Measurements from ENCODE around the gene GLIS2.

GLIS2 gene

DNA sequence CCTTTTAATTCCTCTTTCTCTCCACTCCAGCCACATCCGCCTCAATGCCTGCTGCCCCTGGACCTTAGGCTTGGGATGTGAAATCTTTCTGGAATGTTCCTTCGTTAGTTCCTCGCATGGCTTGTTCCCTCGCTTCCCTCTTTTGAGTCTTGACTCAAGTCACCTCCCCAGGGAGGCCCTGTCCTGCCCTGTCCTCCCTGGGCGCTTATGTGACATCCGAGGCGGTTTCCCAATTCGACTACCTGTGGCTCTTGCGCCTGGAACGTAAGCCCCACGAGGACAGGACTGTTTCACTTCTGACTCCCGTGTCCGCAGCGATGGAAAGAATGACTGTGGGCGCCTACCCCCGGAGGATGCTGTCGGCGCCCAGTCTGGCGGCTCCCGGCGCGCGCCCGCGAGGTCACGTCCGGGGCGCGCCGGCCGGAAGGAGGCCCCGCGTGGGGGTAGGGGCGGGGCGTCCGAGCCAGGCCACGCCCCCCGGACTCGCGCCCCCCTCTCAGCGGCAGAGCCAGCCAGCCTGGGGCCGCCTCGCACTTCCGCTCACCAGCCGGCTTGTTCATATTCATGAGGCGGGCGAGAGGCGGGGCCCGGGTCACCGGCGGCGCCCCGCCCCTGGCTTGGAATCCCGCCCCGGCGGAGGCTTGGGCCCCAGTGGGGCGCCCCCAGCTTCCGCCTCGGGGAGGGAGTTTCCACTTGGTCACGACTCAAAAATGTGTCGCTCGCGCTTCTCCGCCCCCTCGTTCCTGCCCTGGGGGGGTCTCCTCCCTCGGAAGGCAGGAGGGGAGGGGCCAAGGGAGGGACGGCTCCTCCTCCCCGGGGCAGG, 8.4 kb upstream of the GLIS2 start:
- H3K27ac ChIP-seq = peak overlapping the region; percentile 69
- TF ChIP-seq ZFX (IDR thresholded peaks at IDR 0.05) = no peak
- TF ChIP-seq, protein P1, sequence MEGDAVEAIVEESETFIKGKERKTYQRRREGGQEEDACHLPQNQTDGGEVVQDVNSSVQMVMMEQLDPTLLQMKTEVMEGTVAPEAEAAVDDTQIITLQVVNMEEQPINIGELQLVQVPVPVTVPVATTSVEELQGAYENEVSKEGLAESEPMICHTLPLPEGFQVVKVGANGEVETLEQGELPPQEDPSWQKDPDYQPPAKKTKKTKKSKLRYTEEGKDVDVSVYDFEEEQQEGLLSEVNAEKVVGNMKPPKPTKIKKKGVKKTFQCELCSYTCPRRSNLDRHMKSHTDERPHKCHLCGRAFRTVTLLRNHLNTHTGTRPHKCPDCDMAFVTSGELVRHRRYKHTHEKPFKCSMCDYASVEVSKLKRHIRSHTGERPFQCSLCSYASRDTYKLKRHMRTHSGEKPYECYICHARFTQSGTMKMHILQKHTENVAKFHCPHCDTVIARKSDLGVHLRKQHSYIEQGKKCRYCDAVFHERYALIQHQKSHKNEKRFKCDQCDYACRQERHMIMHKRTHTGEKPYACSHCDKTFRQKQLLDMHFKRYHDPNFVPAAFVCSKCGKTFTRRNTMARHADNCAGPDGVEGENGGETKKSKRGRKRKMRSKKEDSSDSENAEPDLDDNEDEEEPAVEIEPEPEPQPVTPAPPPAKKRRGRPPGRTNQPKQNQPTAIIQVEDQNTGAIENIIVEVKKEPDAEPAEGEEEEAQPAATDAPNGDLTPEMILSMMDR (conservative IDR thresholded peaks at IDR 0.05) = no peak

DNA sequence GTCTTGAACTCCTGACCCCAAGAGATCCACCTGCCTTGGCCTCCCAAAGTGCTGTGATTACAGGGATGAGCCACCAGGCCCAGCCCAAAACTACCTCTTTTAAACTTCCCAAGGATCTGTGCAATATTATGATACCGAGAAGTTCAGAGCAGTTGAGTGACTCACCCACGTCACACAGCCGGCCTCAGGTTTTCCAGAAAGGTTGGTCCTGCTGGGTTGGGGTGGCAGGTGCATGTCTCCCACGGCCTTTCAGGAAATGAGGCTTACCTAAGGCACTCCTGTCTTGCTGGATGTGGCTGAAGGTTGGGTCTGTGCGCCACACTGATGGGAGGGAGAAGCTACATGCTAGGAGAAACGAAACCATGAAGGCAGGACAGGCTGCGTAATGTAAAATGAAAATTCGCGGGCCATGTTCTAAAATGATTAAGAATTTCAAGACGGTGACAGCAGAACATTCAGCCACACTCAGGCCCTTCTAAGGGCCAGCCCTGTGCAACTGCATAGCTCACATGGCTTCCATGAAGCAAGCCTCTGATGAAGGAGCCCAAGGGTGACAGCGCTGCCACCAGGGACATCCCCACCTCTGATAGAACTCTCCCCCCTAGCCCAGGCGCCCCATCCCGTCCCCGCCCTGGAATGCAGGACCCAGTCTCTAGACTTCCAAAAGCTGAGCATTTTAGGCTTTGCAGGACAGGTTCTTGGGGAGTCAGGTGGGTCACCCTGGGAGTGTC, 6.6 kb upstream of the GLIS2 start:
- no peak overlapping the region for H3K27ac ChIP-seq
- TF ChIP-seq ZFX (IDR thresholded peaks at IDR 0.05) = no peak
- TF ChIP-seq, protein P1 (conservative IDR thresholded peaks at IDR 0.05) = no peak

DNA sequence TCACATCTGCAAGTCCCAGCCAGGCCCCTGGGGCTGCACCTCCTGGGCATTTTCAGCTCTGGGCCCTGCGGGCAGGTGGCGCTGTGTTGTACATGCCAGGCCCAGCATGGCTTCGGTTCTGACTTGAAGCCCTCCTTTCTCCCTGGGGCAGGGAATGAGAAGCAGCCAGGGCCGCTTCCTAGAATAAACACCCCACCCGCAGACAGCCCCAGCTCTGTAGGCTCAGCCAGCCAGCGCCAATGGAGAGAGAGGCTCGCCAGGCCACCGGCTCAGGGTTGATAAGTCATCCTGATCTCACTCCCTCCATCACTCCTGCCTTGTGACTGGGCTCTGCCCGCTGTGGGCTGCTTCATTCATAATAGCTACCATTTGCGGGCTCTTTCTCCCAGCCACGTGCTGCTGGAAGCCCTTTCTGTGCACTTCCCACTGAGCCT, 6.0 kb upstream of the GLIS2 start:
- TF ChIP-seq, protein P1 (conservative IDR thresholded peaks at IDR 0.05) = peak; percentile 58
- TF ChIP-seq ZFX (IDR thresholded peaks at IDR 0.05) = no peak
- no peak overlapping the region for H3K27ac ChIP-seq

DNA sequence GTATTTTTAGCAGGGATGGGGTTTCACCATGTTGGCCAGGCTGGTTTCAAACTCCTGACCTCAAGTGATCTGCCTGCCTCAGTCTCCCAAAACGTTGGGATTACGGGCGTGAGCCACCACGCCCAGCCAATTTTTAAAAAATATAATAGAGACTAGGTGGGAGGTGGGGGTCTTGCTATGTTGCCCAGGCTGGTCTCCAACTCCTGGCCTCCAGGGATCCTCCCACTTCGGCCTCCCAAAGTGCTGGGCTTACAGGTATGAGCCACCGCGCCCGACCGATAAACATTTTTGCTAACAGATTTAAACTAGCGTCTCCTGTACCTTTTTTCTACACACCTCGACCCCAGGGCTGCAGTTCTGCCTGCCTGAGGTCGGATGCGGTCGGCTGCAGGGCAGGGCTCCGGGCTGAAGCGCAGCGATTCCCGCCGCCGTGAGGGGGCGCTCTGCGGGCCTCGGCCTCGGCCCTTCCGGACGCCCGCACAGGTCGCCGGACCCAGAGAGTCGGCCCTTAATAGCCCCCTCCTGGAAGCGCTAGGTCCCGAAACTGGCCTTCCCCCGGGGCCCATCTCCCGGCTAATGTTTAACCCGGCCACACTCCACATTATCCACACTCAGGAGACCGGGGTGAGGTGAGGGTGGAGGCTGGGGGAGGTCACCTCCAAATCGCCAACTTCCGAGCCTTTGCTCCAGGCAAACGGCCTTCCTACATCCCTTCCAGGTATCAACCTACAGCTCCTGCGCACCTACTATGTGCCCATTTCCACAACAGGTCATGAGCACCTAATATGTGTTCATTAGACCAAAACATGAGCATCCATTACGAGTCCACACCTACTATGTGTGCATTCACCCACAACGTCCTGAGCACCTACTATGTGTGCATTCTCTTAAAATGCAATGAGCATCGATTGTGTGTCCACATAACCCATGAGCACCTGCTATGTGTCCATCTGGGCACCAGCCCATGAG, 2.0 kb upstream of the GLIS2 start:
- H3K27ac ChIP-seq = no peak overlapping the region
- TF ChIP-seq, protein P1 (conservative IDR thresholded peaks at IDR 0.05) = no peak; the same call in 1 of the 2 replicates
- no peak for TF ChIP-seq ZFX (IDR thresholded peaks at IDR 0.05)

DNA sequence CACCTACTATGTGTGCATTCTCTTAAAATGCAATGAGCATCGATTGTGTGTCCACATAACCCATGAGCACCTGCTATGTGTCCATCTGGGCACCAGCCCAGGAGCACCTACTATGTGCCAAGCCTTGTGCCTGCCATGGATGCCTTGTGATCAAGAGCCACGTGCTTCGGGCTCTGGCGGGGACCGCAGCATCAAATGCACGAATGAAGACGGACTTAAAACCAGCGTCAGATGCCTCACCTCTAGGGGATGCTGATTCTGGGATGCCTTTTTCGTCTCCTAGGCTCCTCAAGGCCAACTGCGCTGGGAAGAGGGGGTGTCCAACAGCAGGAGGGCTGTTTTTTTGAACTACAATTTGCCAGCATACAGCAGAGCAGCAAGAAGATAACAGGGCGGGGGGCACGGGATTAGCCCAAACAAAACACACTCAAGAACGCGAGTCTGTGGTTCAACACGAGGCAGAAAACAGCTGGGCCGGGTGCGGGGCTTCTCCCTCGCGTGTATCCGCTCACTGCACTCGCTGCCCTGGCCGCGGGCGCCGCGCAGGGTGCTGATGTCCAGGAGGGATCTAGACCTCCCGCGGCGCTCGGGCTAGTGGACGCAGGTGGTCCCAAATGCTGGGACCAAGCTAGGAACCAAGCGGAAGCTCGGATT, 1.2 kb upstream of the GLIS2 start:
- no peak for TF ChIP-seq ZFX (IDR thresholded peaks at IDR 0.05)
- TF ChIP-seq, protein P1 (conservative IDR thresholded peaks at IDR 0.05) = no peak
- H3K27ac ChIP-seq = peak overlapping the region; percentile 57

DNA sequence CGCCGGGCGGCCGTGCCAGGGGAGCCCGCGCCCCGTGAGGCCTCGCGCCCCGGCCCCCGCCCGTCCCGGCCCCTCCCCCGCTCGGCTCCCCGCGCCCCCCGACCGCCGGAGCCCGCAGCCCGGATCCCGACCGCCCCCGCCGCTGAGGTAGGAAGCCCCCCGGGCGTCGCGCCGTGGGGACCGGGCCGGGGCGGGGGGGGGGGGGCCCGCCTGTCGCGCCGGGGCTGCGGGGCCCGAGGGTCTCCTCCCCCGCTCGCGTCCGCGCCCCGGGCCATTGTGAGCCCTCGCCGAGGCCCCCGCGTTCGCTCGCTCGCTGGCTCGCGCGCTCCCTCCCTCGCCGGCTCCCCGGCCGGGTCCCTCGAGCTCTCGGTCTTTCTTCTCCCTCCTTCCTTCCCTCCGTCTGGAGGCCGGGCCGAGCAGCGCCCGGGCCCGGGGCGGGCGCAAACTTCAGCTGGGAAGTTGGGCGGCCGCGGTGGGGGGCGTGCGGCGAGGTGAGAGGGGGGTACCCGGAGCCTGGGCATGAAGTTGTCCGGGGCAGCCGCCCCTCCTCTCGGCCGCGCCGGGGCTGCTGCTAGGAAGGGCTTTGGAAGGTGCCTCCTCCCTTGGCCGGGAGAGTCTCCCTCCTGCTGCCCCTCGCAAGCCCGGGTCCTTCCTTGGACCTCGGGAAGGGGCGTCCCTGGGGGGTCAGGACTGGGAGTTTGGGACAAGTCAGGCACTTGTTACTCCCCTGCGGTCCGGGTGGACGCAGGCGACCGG, 419 bp downstream of the GLIS2 start:
- peak overlapping the region; percentile 57 for H3K27ac ChIP-seq
- TF ChIP-seq ZFX (IDR thresholded peaks at IDR 0.05) = no peak
- TF ChIP-seq, protein P1 (conservative IDR thresholded peaks at IDR 0.05) = no peak

Data from C4-2B (cell line).